Activated naive CD4-positive, alpha-beta T cell treated with anti-CD3 and anti-CD28 coated beads, Interleukin-2, amount 10 ng/mL, durations not matched to agents 7 days and 5 days (primary cell): ENCODE measurements around the gene EFNA2.
A peak's percentile ranks its signal among the peaks of the same experiment; 100 is the strongest.

Experiments used
- CTCF ChIA-PET: fragments of 350-600 bp; sonication (Branson Sonifier 250); formaldehyde crosslinking; loops from one replicate; lab custom pipeline; 2021; ENCODE audit warnings: antibody characterized with exemption; lab: Charles Lee
- DNase-seq: peaks from one replicate; pipeline ENCODE4 v3.0.0-alpha.2; 2020
- H3K27ac Mint-ChIP-seq: one replicate; pipeline ENCODE4 v1.8.0; 2021; ENCODE audit warnings: mild to moderate bottlenecking, moderate library complexity, mixed read lengths
- H3K27me3 Mint-ChIP-seq: one replicate; pipeline ENCODE4 v1.8.0; 2021; ENCODE audit warnings: mild to moderate bottlenecking, mixed read lengths
- H3K36me3 Mint-ChIP-seq: one replicate; pipeline ENCODE4 v1.8.0; 2021; ENCODE audit warnings: mixed read lengths
- H3K4me1 Mint-ChIP-seq: one replicate; pipeline ENCODE4 v1.8.0; 2021; ENCODE audit warnings: mixed read lengths
- H3K4me3 Mint-ChIP-seq: one replicate; pipeline ENCODE4 v1.8.0; 2021; ENCODE audit warnings: mild to moderate bottlenecking, moderate library complexity, mixed read lengths
- H3K9me3 Mint-ChIP-seq: one replicate; pipeline ENCODE4 v1.8.0; 2021; ENCODE audit warnings: mixed read lengths

Gene EFNA2

GRCh38 chr19:1285737-1286360 is at the start of gene EFNA2:
Gene EFNA2, plus strand, starts transcription at chr19:1285873. Its CDS starts 296 bp downstream, at chr19:1286169.
- Mint-ChIP-seq H3K4me3 (peak within 1 kb of the TSS; percentile 46), H3K9me3 (no peaks in the 10 kb centered on the region), H3K27me3 (peaks cover 78% of the 10 kb centered on the region), H3K36me3 (peaks cover 2% of the 10 kb centered on the region), H3K27ac (no peak within 1 kb of the TSS), H3K4me1 (peaks cover 9% of the 10 kb centered on the region)
- no peak for DNase-seq
- CTCF ChIA-PET = no interaction called here

- CTCF ChIA-PET = interaction anchor here (0.6 kb wide), 1 partner anchor 24 kb away, joined by 3 read pairs; no protein-coding TSS in a partner anchor
- H3K27me3 Mint-ChIP-seq = peaks cover 64% of the 10 kb centered on the region
- peaks cover 22% of the 10 kb centered on the region for H3K4me1 Mint-ChIP-seq
- H3K36me3 Mint-ChIP-seq = peaks cover 4% of the 10 kb centered on the region
- no peak for DNase-seq
- H3K9me3 Mint-ChIP-seq = no peaks in the 10 kb centered on the region
- no peak overlapping the region for H3K27ac Mint-ChIP-seq
- H3K4me3 Mint-ChIP-seq = peak overlapping the region; percentile 31
Measured at GRCh38 chr19:1236576-1236975, 49.1 kb upstream of the EFNA2 start.

- DNase-seq = no peak
- no peaks in the 10 kb centered on the region for H3K9me3 Mint-ChIP-seq
- H3K27me3 Mint-ChIP-seq = peaks cover 64% of the 10 kb centered on the region
- CTCF ChIA-PET = interaction anchor here (0.6 kb wide), 1 partner anchor 25 kb away, joined by 3 read pairs; no protein-coding TSS in a partner anchor
- no peak overlapping the region for H3K27ac Mint-ChIP-seq
- peaks cover 23% of the 10 kb centered on the region for H3K4me1 Mint-ChIP-seq
- peak overlapping the region; percentile 55 for H3K4me3 Mint-ChIP-seq
- H3K36me3 Mint-ChIP-seq = peaks cover 5% of the 10 kb centered on the region
Measured at GRCh38 chr19:1237027-1237659, 48.5 kb upstream of the EFNA2 start.

GRCh38 chr19:1237754-1238368 is 47.8 kb upstream of the EFNA2 start, which contains the start of gene CBARP:
Gene CBARP, minus strand, starts transcription at chr19:1238005. Its CDS starts 1,905 bp downstream, at chr19:1236100.
- Mint-ChIP-seq H3K27me3 (peaks cover 64% of the 10 kb centered on the region), H3K27ac (no peak within 1 kb of the TSS), H3K9me3 (no peaks in the 10 kb centered on the region), H3K4me1 (peaks cover 30% of the 10 kb centered on the region), H3K36me3 (peaks cover 5% of the 10 kb centered on the region), H3K4me3 (peak within 1 kb of the TSS; percentile 71)
- DNase-seq = peak; percentile 55
- CTCF ChIA-PET = interaction anchor here (0.8 to 1.3 kb wide), 3 partner anchors 22 to 237 kb away, joined by 3 to 4 read pairs (median 3); no protein-coding TSS in a partner anchor

- Mint-ChIP-seq H3K27me3 (peaks cover 61% of the 10 kb centered on the region), H3K4me3 (peak overlapping the region; percentile 71), H3K27ac (no peak overlapping the region), H3K9me3 (no peaks in the 10 kb centered on the region), H3K4me1 (peaks cover 38% of the 10 kb centered on the region), H3K36me3 (peaks cover 5% of the 10 kb centered on the region)
- no peak for DNase-seq
- CTCF ChIA-PET = interaction anchor here (0.8 to 1.3 kb wide), 3 partner anchors 23 to 237 kb away, joined by 3 to 4 read pairs (median 3); no protein-coding TSS in a partner anchor
Measured at GRCh38 chr19:1238369-1239303, 47.0 kb upstream of the EFNA2 start.

GRCh38 chr19:1239420-1239795 is 46.3 kb upstream of the EFNA2 start:
- Mint-ChIP-seq H3K4me1 (peaks cover 39% of the 10 kb centered on the region), H3K27me3 (peaks cover 55% of the 10 kb centered on the region), H3K9me3 (no peaks in the 10 kb centered on the region), H3K36me3 (peaks cover 5% of the 10 kb centered on the region), H3K4me3 (peak overlapping the region; percentile 71), H3K27ac (no peak overlapping the region)
- CTCF ChIA-PET = no interaction called here
- no peak for DNase-seq

GRCh38 chr19:1239796-1240737 is 45.6 kb upstream of the EFNA2 start:
- Mint-ChIP-seq H3K27ac (peak overlapping the region; percentile 80), H3K4me1 (peaks cover 43% of the 10 kb centered on the region), H3K36me3 (peaks cover 7% of the 10 kb centered on the region), H3K27me3 (peaks cover 48% of the 10 kb centered on the region), H3K4me3 (peak overlapping the region; percentile 71), H3K9me3 (no peaks in the 10 kb centered on the region)
- peak; percentile 91 for DNase-seq
- CTCF ChIA-PET = interaction anchor here (0.8 to 7.7 kb wide), 8 partner anchors 26 to 317 kb away, joined by 3 to 295 read pairs (median 4); partner anchors contain the start of genes CIRBP, FAM174C and WDR18

- H3K4me1 Mint-ChIP-seq = peaks cover 43% of the 10 kb centered on the region
- CTCF ChIA-PET = interaction anchor here (0.8 to 7.7 kb wide), 8 partner anchors 26 to 318 kb away, joined by 3 to 295 read pairs (median 4); partner anchors contain the start of genes CIRBP, FAM174C and WDR18
- peak overlapping the region; percentile 85 for H3K27ac Mint-ChIP-seq
- H3K9me3 Mint-ChIP-seq = no peaks in the 10 kb centered on the region
- DNase-seq = no peak
- H3K27me3 Mint-ChIP-seq = peaks cover 40% of the 10 kb centered on the region
- peaks cover 7% of the 10 kb centered on the region for H3K36me3 Mint-ChIP-seq
- peak overlapping the region; percentile 78 for H3K4me3 Mint-ChIP-seq
Measured at GRCh38 chr19:1240925-1241324, 44.7 kb upstream of the EFNA2 start.

GRCh38 chr19:1241417-1242095 is 44.1 kb upstream of the EFNA2 start, which contains the start of gene ATP5F1D:
Gene ATP5F1D, plus strand, starts transcription at chr19:1241751. Its CDS starts 100 bp downstream, at chr19:1241851.
- Mint-ChIP-seq H3K4me3 (peak within 1 kb of the TSS; percentile 78), H3K27ac (peak within 1 kb of the TSS; percentile 88), H3K9me3 (no peaks in the 10 kb centered on the region), H3K27me3 (peaks cover 33% of the 10 kb centered on the region), H3K4me1 (peaks cover 48% of the 10 kb centered on the region), H3K36me3 (peaks cover 7% of the 10 kb centered on the region)
- DNase-seq = peak; percentile 95
- CTCF ChIA-PET = interaction anchor here (1.1 to 7.7 kb wide), 5 partner anchors 25 to 318 kb away, joined by 4 to 295 read pairs (median 5); partner anchors contain the start of genes CIRBP and WDR18

- H3K36me3 Mint-ChIP-seq = peaks cover 5% of the 10 kb centered on the region
Measured at GRCh38 chr19:1243768-1244692, 41.6 kb upstream of the EFNA2 start.

More at GRCh38 chr19:1243768-1244692, 41.6 kb upstream of the EFNA2 start:
- H3K4me1 Mint-ChIP-seq = peaks cover 40% of the 10 kb centered on the region
- peak; percentile 89 for DNase-seq
- H3K4me3 Mint-ChIP-seq = peak overlapping the region; percentile 15
- no peaks in the 10 kb centered on the region for H3K9me3 Mint-ChIP-seq
- peak overlapping the region; percentile 84 for H3K27ac Mint-ChIP-seq
- H3K27me3 Mint-ChIP-seq = peaks cover 15% of the 10 kb centered on the region
- CTCF ChIA-PET = interaction anchor here (0.5 to 7.7 kb wide), 26 partner anchors 9 to 1816 kb away, joined by 3 to 295 read pairs (median 4); partner anchors contain the start of genes ABCA7, CIRBP, FAM174C and WDR18
